K562 (cell line): ENCODE results near the gene COL5A3.

ENCODE experiments used
- CREBBP ChIP-seq: IDR thresholded peaks from one replicate; pipeline ENCODE4 v1.6.1; 2012; ENCODE audit warnings: low read depth, mild to moderate bottlenecking, control low read depth, inconsistent platforms, low read length
- HCFC1 ChIP-seq: IDR thresholded peaks from 2 replicates; pipeline ENCODE4 v1.6.1; 2012; ENCODE audit warnings: low read depth, low read length, improper control_type of control experiment

GRCh38 chr19:10004617-10005016 lies 5.7 kb downstream of the COL5A3 start:
- no peak for TF ChIP-seq CREBBP
- TF ChIP-seq HCFC1, result no peak
